Measurements from ENCODE around the gene IFITM2. TPM values are rescaled to one million over a fixed set of nuclear protein-coding genes. Genes with fewer than 3 reads are reported as not detected.
"Not testable (repeated sequence)": the region's sequence is repeated elsewhere in the genome, so short reads cannot be mapped to it uniquely, and the experiment has no call there.

The IFITM2 gene
- total RNA-seq, 4 donors from 2014 or later: 27.8 to 926 (median 269) TPM

DNA sequence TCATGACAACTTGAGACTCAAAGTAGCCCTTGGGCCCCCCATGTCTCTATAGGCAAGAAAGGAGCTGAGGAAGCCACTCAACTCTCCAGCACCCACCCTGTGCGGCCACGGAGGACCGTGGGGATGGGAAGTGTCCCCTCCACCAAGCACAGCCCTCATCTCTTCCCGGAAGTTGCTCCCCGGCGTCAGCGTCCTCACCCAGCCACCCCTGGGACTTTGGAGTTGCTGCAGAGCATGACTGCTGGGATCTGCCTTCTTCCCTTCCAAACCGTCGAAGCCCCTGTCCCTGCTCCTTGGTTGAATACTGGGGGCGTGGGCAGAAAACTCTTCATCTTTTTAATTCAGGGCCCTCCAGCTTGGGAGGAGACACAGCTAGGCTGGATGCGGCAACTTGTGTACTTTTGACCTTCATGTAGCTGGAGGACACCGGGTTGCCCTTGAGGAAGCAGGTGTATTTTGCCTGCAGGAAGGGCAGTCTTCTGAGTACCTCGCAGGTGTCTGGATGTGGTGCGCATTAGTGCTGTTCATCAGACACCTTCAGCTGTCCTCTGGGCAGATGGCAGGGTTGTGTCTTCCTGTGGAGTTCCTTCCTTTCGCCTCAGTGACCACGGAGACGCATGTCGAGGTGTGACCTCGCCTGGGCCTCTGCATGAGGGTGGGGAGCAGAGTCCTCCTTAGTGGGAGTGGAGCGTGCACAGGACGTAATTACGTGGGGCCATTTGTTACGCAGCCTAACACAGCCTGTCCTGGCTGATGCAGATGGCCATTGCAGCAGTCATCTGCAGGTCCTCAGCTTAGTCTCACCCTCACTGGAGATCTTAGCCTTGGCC is 25.2 kb downstream of the IFITM2 start:
- Histone ChIP-seq H3K4me3 (no peak overlapping the region), H3K4me1 (peaks cover 7 to 11% of the 10 kb centered on the region in 2 donors), H3K27ac (peak overlapping the region in 1 of 2 donors; percentile 79), H3K36me3 (no peaks in the 10 kb centered on the region), H3K9me3 (no peaks in the 10 kb centered on the region), H3K27me3 (no peaks in the 10 kb centered on the region)
- intact Hi-C loops (cut with DNase I; ENCODE audit: low total_unique reads): no loop called here
- no peak for TF ChIP-seq POLR2A (IDR thresholded peaks at IDR 0.05)
- TF ChIP-seq, protein P1, sequence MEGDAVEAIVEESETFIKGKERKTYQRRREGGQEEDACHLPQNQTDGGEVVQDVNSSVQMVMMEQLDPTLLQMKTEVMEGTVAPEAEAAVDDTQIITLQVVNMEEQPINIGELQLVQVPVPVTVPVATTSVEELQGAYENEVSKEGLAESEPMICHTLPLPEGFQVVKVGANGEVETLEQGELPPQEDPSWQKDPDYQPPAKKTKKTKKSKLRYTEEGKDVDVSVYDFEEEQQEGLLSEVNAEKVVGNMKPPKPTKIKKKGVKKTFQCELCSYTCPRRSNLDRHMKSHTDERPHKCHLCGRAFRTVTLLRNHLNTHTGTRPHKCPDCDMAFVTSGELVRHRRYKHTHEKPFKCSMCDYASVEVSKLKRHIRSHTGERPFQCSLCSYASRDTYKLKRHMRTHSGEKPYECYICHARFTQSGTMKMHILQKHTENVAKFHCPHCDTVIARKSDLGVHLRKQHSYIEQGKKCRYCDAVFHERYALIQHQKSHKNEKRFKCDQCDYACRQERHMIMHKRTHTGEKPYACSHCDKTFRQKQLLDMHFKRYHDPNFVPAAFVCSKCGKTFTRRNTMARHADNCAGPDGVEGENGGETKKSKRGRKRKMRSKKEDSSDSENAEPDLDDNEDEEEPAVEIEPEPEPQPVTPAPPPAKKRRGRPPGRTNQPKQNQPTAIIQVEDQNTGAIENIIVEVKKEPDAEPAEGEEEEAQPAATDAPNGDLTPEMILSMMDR (IDR thresholded peaks at IDR 0.05): no peak
- DNase-seq: no peak

DNA sequence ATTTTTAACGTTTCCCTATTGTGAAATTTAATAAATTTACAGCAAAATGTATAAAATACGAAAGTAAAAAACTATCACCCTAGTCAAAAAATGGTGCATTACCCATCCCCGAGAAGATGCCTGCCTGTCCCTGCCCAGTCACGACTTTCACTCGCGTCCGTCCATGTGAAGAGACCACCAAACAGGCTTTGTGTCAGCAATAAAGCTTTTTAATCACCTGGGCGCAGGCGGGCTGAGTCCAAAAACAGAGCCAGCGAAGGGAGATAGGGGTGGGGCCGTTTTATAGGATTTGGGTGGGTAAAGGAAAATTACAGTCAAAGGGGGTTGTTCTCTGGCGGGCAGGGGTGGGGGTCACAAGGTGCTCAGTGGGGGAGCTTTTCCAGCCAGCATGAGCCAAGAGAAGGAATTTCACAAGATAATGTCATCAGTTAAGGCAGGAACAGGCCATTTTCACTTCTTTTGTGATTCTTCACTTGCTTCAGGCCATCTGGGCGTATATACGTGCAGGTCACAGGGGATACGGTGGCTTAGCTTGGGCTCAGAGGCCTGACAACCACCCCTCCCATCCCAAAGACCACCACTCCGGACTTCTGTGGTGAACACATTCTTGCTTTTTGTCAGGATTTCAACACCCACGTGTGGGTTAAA is 26.1 kb downstream of the IFITM2 start:
- H3K4me3 ChIP-seq; intact Hi-C loops (cut with DNase I; ENCODE audit: low total_unique reads); H3K36me3 ChIP-seq; DNase-seq; H3K9me3 ChIP-seq; H3K27me3 ChIP-seq: not testable (repeated sequence)
- Histone ChIP-seq H3K4me1 (peaks cover 7 to 11% of the 10 kb centered on the region in 2 donors), H3K27ac (peak overlapping the region; percentile 79 to 83)

DNA sequence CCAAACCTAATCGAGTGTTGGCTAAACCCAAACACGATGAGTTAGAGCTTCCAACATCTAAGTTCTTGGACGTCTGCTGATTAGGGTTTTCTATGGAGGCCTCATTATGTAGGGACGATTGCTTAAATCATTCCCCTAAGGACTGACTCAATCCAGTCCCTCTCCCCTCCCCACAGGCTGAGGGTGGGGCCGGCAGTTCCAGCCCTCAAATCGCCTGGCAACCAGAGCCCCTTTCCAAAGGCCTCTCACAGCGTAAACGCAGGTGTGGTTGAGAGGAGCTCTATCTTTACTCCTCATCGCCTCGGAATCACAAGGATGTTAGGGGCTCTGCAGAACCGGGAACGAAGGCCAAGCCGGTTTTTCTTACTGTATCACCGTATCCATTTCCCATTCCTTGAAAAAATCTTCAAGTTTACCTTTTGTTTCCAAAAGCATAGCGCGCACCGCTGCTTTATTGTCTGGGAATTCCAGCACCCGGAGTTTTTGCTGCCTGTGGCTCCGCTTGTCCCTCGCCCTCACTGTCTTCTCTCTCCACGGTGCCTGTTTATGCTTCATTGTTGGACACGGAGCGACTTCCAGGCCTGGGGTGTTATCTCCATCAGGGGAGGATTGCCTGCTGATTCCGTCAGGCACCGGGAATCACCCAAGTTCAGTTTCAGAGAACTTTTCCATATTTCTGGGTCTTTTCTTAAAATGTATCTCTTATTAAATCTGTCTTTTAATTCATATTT is 26.8 kb downstream of the IFITM2 start:
- TF ChIP-seq, protein P1 (IDR thresholded peaks at IDR 0.05): no peak
- TF ChIP-seq POLR2A (IDR thresholded peaks at IDR 0.05): peak in 1 of 2 donors; percentile 48
- Histone ChIP-seq H3K4me3 (peak overlapping the region in 1 of 2 donors; percentile 13), H3K27ac (peak overlapping the region; percentile 79 to 83), H3K4me1 (peaks cover 7 to 11% of the 10 kb centered on the region in 2 donors), H3K36me3 (no peaks in the 10 kb centered on the region), H3K27me3 (no peaks in the 10 kb centered on the region), H3K9me3 (no peaks in the 10 kb centered on the region)
- intact Hi-C loops (cut with DNase I; ENCODE audit: low total_unique reads): no loop called here
- peak; percentile 80 to 85 for DNase-seq

DNA sequence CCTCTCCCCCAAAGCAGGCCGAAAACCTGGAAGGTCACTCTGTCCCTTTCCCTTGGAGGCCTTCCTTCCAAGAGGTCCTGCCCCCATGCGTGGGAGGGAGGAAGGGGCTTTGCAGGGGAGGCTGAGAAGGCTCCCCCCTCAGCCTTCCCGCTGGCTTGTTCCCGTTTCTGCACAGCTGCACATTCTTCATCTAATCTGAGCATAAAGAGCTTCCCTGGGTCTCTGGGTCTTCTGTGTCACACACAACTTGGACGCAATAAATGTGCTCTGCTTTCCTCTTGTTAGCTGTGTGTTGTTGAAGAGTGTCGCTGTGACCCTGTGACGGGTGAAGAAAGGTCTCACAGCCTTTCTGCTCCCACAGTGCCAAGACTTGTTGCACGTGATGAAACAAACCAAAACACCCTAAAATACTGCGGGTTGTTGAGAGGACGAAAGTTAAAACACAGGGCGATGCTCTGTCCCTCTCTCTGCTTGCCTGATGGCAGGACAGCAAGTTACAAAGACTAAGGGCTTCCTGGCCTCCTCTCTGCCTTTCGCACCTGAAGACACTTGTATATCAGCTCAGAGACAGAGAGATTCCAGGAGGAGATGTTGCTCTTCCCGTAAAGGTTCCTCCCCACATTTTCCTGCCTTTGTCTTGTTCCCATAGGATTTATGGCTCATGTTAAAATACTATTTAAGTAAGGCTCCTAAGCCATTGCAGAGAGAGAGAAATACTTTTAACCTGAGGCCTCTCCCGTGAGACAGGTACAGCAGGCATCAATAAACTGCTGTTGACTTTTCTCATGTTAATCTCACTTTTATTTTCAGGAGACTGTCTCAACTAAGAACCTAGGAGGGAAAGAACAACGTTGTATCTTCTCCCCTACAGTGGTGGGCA is 28.4 kb downstream of the IFITM2 start:
- H3K4me1 ChIP-seq: peaks cover 7 to 11% of the 10 kb centered on the region in 2 donors
- no peaks in the 10 kb centered on the region for H3K9me3 ChIP-seq
- no peaks in the 10 kb centered on the region for H3K27me3 ChIP-seq
- intact Hi-C loops (cut with DNase I; ENCODE audit: low total_unique reads): no loop called here
- peak; percentile 76 to 86 for DNase-seq
- H3K27ac ChIP-seq: peak overlapping the region; percentile 79 to 83
- no peak overlapping the region for H3K4me3 ChIP-seq
- TF ChIP-seq, protein P1 (IDR thresholded peaks at IDR 0.05): no peak
- no peak for TF ChIP-seq POLR2A (IDR thresholded peaks at IDR 0.05)
- H3K36me3 ChIP-seq: no peaks in the 10 kb centered on the region

DNA sequence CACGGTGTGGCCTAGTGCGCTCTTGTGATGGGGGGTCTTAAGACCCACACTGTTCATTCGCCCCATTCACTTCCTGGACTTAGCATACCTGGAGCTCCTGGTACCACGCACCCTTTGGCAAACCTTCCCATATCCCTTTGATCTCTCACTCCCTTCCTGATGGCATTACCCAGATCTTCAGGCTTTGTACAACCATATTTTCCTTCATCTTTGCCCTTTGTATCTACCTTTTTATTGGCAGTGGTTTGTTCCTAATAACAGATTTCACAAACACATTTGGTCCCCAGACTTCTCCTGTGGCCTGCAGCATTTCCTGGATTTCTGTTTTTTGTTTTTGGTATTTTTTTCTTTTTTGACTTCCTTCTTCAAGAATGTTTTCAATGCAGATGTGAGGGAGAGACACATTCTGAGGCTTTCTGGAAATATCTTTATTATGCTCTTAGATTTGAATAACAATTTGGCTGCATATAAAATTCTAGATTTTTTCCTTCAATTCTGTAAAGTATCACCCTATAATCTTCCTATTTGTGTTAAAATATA is 29.1 kb downstream of the IFITM2 start:
- Histone ChIP-seq H3K4me3 (no peak overlapping the region), H3K27me3 (no peaks in the 10 kb centered on the region), H3K4me1 (peaks cover 7 to 11% of the 10 kb centered on the region in 2 donors), H3K36me3 (no peaks in the 10 kb centered on the region), H3K27ac (peak overlapping the region; percentile 79 to 83), H3K9me3 (no peaks in the 10 kb centered on the region)
- intact Hi-C loops (cut with DNase I; ENCODE audit: low total_unique reads): no loop called here
- DNase-seq: peak in 1 of 2 donors; percentile 13
- no peak for TF ChIP-seq POLR2A (IDR thresholded peaks at IDR 0.05)
- TF ChIP-seq, protein P1 (IDR thresholded peaks at IDR 0.05): no peak

Measured in uterus (tissue), 4 donors.